HuH-7 (cell line): ENCODE data around the gene CAMK2B.

Experiments used
- DNase-seq: peaks from one replicate; pipeline ENCODE4 v3.0.0; 2011; ENCODE audit warnings: low spot score

The CAMK2B gene

DNA sequence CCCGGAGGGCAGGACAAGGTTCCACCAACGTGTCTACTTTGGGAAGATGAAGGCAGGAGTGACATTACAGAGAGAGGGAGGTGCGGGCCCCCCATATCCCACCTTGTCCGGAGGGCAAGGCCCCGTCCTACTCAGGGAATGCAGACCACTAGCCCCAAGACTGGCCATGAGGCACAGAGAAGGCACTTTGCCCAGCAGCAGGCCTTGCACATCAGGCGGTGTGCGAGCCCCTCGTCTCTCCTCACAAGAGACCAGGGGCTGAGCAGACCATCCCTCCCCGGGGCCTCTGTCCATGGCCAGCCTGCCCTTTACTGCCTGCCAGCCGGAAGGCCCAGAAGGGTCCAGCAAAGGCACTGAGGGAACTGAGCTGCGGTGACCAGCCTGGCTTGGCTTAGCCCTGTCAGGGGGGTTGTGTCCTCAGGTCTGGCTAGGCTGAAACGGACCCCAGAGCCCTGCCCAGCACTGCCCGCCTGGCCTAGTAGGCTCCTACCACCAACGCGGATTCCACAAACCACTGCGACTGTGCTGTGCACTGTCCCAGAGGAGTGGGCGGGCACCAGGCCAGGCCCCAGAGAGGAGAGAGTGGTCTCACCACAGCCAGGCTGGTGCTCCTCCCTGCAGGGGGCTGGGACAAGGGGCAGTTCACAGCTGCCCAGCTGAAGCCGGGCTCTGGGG lies 16.7 kb downstream of the CAMK2B start:
- DNase-seq: no peak

DNA sequence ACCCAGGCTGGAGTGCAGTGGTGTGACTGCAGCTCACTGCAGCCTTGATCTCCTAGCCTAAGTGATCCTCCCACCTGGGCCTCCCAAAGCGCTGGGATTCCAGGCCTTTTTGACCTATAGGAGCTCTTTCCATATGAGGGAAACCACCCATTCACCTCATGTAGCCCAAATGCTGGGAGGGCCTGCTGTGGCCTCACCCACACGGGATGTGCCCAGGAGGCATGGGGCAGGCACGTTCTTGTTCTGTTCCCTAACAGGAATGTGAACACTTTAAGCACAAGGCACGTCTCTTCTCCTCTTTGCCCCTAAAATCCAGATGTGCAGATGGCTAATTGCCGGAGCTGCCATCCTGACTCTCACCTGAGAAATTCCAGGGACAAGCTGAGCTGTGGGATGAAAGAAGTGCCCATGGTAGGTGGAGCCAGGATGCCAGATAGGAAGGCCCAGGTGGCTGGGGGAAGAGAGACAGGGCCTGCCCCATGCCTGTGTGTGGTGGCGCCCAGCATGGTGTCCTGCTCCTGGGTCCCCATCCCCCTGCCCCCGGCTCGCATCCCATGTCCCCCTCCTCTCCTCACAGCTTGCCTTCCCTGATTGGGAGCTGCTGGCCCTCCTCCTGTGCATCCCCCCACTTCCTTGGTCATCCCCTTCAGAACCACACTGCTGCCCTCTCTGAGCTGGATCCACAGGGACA lies 17.3 kb downstream of the CAMK2B start:
- no peak for DNase-seq

DNA sequence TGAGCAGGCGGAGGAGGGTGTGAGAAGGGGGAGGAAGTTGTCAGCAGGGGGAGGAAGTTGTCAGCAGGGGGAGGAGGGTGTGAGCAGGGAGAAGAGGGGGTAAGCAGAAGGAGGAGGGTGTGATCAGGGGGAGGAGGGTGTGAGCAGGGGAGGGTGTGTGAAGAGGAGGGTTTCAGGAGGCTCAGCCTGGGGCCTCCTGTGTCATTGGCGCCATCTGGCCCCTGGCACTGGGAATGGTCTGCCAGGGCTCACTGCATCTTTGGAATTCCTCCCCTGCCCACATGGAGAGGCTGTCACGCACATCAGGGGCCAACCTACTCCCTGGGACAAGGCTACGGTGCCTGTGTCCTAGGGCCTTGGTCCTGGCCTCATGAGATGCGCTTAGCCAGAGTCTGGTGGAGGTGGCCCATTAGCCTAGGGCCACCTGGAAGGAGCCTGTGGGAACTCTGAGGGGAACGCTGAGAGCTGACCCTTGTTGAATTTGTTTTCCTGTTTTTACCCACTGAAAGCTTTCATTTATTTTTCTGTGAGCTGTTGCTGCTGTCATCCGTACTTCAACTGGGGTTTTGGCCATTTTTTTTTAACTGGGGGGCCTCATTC lies 18.0 kb downstream of the CAMK2B start:
- no peak for DNase-seq

DNA sequence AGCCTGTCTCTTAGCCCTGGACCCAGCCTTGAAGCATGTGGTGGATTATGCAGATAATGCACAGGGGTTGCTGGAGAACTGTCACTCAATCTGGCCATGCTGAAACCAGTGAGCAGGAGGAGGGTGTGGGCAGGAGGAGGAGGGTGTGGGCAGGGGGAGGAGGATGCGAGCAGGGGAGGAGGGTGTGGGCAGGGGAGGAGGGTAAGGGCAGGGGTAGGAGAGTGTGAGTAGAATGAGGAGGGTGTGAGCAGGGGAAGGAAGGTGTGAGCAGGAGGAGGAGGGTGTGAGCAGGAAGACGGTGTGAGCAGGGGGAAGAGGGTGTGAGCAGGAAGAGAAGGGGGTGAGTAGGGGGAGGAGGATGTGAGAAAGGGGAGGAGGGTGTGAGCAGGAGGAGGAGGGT lies 18.8 kb downstream of the CAMK2B start:
- no peak for DNase-seq

DNA sequence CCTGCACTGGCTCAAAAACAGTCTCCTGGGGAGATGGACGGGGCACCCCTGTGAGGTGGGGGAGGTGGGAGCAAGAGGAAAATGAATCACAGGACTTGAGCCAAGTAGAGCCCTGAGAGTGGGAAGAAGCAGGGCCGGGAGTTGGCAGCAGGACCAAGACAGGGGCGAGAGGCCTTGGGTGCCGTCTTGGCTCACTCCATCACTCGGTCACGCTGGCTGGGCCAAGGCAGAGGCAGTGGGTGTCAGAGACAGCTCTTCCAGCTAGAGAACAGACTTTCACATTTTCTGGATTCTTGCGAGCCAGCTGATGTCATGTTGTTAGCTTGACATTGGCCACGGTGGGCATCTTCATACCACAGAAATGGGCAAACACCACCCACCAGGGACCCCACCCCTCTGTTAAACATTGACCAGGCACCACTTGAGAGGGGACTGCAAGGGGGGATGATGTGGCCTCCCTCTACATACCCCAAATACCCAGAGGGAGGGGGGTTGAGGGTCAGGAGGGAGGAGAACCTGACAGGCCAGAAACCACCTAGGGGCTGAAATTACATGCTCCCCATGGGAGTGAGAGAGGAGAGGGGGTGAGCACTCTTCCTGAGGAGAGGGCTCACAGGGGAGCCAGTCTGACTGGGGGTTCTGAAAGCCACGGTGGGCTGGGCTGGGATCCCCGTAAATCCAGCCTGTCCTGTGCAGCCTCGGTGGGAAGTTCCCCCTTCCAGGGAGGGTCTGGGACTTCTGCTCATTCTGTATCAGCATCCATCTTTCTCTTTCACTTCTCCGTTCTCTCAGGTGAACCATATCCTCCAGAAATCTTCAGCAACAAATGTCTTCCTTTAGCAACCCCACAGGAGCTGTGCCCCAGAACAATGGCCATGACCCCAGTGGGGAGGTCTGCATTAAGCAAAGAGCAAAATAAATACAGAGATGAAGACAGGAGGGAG lies 19.6 kb downstream of the CAMK2B start:
- DNase-seq: no peak

DNA sequence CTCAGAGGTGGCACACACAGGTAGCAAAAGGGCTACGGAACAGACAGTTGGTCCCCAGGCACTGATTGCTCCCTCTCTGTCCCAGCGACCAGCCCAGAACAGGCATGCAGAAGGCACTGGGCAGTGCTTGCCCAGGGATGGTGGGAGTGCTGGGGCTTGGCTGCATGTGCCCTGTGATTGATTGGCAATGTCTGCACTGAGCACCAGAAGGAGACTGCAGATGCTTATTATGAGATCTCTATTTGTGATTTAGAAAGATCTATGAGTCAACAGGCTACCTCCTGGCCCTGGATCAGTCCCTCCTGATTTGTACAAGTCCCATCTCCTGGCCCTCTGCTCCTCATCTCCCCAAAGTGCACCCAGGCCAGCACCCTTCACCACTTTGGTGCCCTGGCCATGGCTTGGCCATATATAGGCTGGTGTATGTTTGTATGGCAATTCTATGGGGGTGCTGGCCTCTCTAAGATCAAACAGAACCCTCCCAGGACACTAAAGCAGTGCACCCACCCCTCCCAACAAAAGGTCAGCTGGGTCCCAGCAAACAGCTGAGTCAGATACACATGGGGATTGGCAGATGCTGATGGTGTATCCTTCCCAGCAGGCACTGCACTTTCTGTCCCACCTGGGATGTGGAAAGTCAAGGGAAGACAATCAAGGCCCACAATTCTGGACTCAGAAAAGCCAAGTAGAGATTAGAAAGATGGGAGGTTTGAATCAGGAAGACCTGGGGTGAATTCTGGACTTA lies 30.9 kb downstream of the CAMK2B start:
- no peak for DNase-seq

DNA sequence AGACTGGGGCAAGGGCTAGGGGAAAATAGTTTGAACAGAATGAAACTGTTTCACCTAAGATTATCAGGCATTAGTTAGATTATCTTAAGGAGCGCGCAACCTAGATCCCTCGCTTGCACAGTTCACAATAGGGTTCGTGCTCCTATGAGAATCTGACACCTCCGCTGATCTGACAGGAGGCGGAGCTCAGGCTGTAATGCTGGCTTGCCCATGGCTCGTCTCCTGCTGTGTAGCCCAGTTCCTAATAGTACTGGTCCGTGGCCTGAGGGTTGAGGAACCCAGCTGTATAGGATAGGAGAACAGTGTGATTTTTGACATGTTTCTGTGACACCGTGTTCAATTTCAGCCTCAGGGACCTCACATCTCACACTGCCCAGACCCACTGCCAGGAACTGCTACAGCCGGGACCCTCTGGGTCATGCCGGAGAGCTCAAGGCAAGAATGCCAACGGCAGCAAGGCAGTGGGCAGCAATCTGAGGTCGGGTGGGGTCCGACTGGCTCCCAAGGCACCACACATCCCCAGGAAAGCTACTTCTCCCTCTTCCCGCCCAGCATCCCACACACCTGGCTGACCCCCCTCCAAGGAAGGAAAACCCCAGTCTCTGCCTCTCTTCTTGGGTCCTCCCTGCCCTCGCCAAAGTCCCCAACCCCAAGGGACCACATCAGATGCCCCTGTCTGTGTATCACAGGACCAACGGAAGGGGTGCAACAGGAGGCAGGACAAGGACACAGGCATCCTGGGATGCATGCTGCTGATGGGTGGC lies 31.7 kb downstream of the CAMK2B start:
- DNase-seq: no peak

DNA sequence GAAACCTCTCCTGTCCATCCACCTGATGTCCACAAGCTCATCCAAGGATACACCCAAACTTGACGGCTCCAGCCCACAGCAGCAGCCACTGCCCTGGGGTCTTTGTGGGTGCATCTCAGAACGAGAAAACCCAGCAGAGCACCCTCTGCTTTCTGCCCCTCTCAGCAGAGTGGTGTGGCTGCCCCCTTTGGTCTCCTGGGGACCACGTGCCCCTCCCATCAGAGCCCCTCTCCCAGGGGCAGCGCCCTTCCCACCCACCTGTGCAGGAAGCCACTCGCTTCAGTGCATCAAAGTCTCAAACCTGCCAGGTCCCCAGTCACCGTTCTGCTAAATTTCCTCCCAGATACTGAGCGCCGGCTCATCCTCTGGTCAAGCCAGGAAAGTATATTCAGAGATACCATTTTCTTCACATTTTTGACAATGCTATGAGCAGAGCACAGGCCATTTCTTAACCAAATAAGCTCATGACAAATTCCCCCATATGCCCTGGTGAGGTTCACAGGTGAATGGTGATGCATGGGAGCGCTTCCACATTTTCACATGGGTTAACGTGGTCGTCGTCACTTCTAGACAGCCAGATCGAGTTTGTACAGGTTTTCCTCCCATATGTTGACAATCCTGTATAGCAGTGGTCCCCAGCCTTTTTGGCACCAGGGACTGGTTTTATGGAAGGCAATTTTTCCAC lies 32.4 kb downstream of the CAMK2B start:
- no peak for DNase-seq

DNA sequence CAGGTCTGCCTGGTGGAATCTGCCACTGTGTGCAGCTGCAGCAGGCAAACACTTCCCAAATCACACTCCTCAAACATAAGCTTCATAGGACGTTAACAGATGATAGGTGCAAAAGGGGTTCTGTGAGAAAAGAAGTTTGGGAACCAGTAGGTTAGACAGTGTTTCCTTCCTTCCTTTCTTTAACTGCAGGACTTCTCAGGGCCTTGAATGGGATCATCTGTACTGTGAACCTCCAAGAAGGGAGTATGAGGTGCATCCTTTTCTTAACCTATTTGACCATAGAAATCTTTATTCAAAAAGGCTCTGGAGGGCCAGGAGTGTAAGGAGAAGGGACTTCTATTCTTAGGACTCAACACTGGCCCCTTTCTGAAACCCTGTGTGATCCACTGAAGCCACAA lies 33.0 kb downstream of the CAMK2B start:
- DNase-seq: no peak

DNA sequence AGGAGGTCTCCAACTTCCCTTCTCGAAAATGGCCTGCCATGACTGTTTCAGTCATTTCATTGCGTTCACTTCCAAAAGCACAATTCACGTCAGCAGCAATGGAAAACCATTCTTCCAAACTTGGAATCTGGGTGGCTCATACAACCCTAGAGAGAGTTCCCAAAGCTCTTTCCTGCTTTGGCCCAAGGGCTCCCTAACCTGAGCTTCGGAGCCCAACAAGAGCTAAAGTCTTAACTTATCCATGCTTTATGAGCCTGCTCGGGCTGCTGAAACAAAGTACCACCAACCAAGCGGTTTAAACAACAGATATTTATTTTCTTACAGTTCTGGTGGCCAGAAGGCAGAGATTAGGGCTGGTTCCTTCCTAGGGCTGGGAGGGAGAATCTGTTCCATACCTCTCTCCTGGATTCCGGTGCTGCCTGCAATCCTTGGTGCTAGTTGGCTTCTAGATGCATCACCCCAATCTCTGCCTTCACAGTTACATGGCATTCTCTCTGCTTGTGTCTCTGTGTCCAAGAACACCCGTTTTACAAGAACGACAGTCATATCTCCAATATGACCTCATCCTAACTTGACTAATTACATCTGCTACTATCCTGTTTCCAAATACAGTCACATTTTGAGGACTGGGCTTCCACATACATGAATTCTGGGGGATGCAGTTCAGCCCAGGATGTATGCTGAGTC lies 33.5 kb downstream of the CAMK2B start:
- DNase-seq: no peak

DNA sequence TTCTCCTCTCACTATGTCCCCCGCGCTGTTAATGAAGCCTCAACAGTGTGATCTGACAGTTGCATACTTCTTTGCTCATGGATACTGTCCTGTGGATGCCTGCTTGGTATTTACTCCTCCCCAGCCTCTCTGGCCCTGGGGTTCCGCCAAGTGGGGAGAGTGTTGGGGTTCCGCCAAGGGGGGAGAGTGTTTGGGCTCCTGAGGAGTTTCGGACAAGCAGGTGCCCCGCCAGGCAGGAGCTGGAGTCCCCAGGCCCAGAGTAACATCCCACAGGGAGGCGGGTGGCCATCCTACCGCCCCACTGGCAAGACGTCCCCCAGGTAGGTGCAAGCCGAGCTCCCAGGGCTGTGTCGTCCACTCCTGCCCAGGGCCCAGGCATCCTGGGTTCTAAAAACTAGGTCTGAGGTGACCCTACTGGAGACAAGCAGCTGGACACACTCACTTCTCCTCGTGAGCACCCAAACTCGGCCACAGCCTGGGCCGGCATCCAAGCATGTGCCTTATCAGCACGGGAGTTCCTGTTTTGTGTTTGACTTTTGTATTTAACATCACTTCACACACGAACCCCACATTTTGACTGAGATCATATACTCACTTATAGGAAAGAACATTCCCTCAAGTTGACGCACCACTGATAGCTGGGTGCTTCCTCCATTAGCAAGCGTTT lies 34.2 kb downstream of the CAMK2B start:
- no peak for DNase-seq

DNA sequence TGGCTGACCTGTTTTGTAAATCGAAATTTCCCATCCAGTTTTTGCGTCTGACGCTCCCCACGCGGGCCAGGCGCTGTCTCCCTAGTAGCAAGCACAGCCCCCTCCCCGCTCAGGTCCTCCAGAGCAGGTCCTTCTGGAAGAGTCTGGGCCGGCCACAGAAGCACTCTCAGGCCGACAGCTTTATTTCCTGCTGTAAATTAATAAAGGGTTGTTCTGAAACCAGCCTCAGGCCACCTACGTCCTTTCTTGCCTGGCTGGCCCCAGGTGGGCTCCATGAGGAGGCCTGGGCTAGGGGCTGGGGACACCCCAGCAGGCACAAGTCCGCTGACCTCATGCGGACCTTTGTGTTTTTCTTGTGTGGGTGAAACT lies 35.2 kb downstream of the CAMK2B start:
- no peak for DNase-seq

DNA sequence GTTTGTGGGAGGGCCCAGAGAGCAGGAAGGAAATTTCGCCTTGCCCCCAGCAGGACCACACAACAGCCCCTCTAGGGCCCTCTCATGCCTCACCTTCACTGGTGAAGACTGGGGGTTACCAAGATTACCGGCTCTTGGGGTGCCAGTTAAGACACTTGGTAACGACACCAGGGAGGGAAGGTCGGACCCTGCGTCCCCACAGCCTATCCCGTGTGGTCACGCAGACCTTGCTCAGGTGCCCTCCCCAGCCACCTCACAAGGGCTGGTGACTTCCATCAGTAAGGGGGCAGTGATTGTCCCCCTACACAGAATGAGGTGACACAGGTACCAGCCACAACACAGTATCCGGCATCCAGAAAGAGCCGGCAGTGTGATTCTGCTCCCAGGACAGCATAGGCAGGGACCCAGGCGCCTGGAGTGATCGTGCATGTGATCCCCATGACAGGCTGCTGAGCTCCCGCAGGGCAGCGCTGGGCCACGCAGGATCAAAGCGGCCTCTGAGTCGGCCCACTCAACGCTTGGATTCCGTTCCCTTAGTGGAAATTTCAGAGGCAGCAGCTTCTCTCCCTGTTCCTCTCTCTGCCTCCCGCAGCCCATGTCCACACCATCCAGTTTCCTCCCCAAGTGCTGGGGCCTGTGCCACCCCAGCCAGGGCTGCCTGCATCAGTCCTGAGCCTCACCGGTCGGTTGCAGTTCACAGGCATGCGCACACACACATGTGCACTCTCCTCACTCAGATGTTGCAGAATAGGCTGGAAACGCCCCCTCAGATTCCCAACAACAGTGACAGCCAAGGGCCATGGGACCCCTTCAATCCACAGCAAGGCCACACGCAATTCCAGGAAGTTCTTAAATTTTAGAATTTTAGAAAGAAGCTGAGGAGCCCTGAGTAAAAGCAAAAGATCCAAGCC lies 35.8 kb downstream of the CAMK2B start:
- DNase-seq: no peak

DNA sequence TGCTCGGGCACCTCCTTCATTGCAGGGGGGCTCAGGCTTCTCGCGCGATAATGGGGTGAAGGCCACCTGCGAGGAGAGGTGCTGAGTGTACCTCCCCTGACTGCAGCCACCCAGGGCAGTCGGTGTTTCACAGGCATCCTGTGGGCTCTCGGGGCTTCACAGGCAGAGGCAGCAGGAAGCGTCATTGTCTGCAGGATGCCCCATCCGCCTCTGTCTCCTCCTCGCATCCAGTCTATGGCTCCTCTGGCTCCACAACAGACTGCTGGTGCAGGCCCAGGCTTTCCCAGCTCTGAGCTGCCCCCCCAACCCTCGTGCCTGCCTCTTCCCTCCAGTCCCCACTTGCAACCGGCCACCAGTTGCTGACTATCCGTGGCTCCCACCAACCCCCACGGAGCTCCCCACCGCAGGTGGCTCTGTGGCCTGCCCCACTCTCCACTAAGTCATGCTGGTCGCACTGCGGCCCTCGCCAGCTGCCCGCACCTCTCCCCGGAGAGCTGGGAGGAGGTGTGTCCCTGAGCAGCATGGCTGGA lies 36.5 kb downstream of the CAMK2B start:
- no peak for DNase-seq

DNA sequence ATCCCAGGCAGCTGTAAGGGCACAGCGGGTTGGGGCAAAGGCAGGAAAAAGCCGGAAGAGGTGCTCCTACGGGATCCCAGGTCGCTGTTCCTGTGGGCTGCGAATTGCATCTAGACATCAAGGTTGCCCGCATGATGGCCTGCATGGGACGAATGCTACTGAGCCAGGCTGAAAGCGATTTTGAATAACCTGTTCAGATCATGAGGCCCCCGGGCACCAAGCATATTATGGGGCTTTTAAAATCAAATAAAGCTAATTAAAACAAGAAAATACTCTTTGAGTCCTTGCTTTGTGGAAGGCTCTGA lies 37.1 kb downstream of the CAMK2B start:
- DNase-seq: no peak

DNA sequence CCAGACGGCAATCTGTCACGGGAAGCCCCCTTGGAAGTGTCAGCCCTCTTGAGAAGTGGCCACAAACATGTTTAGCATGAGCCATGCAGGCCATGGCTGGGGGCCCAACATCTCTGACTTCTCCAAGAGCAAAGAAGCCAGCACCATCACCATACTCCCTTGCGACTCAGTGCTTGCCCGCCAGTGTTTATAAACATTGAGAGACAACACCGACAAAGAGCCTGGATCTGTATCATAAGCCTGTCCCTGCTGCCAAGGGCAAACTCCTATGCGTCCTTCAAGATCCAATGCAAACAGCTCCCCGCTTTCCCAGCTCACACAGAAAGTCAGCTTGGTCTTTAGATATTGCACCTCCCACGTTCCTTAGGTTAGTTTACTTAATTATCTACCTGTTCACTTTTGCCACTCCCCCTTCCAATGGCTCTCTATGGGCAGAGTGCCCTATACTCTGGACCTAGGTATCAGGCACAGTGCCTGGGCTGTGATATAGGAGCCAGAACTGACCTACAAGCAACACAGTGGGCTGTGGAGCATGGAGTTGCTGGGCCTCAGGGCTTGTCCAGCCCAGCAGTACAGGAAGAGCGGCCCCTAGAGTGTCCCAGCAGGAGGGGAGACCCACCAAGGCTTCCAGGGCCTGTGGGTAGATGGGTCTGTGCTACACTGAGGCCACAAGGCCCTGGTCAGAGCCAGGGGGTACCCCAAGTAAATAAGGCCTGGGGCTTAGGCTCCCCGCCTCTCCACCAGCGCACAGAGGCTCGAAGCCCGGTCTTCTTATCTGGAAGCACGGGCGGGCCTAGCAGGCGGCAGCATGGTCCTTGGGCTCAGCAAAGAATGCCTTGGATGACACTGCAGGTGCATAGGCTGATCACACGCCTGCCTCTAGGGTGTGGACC lies 37.7 kb downstream of the CAMK2B start:
- DNase-seq: no peak
